WERI-Rb-1 (cell line): ENCODE results near the gene HNRNPUL2.
"Not testable (repeated sequence)": the region's sequence is repeated elsewhere in the genome, so short reads cannot be mapped to it uniquely, and the experiment has no call there.

Experiments
- DNase-seq: peaks from one replicate; pipeline ENCODE4 v3.0.0-alpha.2; 2020
- H3K27ac ChIP-seq: fragments of 250-450 bp; sonication (Bioruptor Pico); 2 replicates; pipeline ENCODE4 v1.5.1; 2020; ENCODE audit warnings: mild to moderate bottlenecking, moderate library complexity
- H3K27me3 ChIP-seq: fragments of 250-450 bp; sonication (Bioruptor Pico); 2 replicates; pipeline ENCODE4 v1.5.1; 2021; ENCODE audit warnings: mild to moderate bottlenecking, low read depth, moderate library complexity; ENCODE audit not compliant: insufficient read depth, severe bottlenecking
- H3K36me3 ChIP-seq: fragments of 250-450 bp; sonication (Bioruptor Pico); 2 replicates; pipeline ENCODE4 v1.5.1; 2020; ENCODE audit warnings: mild to moderate bottlenecking, moderate library complexity
- H3K4me3 ChIP-seq: 2 replicates; pipeline ENCODE4 v1.5.1; 2011; ENCODE audit warnings: low read depth, mild to moderate bottlenecking, control low read depth, low read length
- H3K9me3 ChIP-seq: fragments of 250-450 bp; sonication (Bioruptor Pico); 2 replicates; pipeline ENCODE4 v1.5.1; 2021; ENCODE audit warnings: mild to moderate bottlenecking, moderate library complexity; ENCODE audit not compliant: severe bottlenecking
- CTCF ChIP-seq: IDR thresholded peaks from 2 replicates; pipeline ENCODE4 v1.5.1; 2011; ENCODE audit warnings: low read depth, mild to moderate bottlenecking, control low read depth, inconsistent platforms, low read length

The HNRNPUL2 gene

GRCh38 chr11:62702246-62702645, 25.0 kb downstream of the HNRNPUL2 start:
- Histone ChIP-seq H3K27ac (no peak overlapping the region), H3K36me3 (peaks cover 47% of the 10 kb centered on the region), H3K4me3 (no peak overlapping the region), H3K27me3 (no peaks in the 10 kb centered on the region), H3K9me3 (no peaks in the 10 kb centered on the region)
- DNase-seq = no peak
- TF ChIP-seq CTCF = no peak

GRCh38 chr11:62694455-62695167, 32.6 kb downstream of the HNRNPUL2 start:
- Histone ChIP-seq H3K9me3 (no peaks in the 10 kb centered on the region), H3K4me3 (no peak overlapping the region), H3K36me3 (peaks cover 59% of the 10 kb centered on the region), H3K27me3 (no peaks in the 10 kb centered on the region), H3K27ac (peak overlapping the region; percentile 11)
- DNase-seq = peak; percentile 83
- peak; percentile 80 for TF ChIP-seq CTCF

GRCh38 chr11:62693624-62694023, 33.6 kb downstream of the HNRNPUL2 start:
- H3K27ac ChIP-seq, DNase-seq, H3K9me3 ChIP-seq, H3K27me3 ChIP-seq, H3K4me3 ChIP-seq: not testable (repeated sequence)
- peaks cover 56% of the 10 kb centered on the region for H3K36me3 ChIP-seq

GRCh38 chr11:62689421-62690183, 37.7 kb downstream of the HNRNPUL2 start, which contains the start of gene LRRN4CL:
Gene LRRN4CL (minus strand): TSS chr11:62689530. CDS start chr11:62688508, 1,022 bp downstream.
- no peak for DNase-seq
- H3K36me3 ChIP-seq = peaks cover 45% of the 10 kb centered on the region
- no peaks in the 10 kb centered on the region for H3K9me3 ChIP-seq
- H3K27ac ChIP-seq = peak within 1 kb of the TSS; percentile 44
- H3K27me3 ChIP-seq = no peaks in the 10 kb centered on the region
- H3K4me3 ChIP-seq = no peak within 1 kb of the TSS
- no peak for TF ChIP-seq CTCF

GRCh38 chr11:62688491-62688890, 38.8 kb downstream of the HNRNPUL2 start:
- Histone ChIP-seq H3K27me3 (no peaks in the 10 kb centered on the region), H3K27ac (no peak overlapping the region), H3K9me3 (no peaks in the 10 kb centered on the region), H3K4me3 (no peak overlapping the region), H3K36me3 (peaks cover 35% of the 10 kb centered on the region)
- DNase-seq = no peak
- TF ChIP-seq CTCF = no peak
